Measurements from ENCODE around the gene CLIC1.

Gene CLIC1

GRCh38 chr6:31700740-31701401, 35.5 kb downstream of the CLIC1 start:
- no peak for DNase-seq

GRCh38 chr6:31697555-31697954, 38.8 kb downstream of the CLIC1 start:
- DNase-seq, result no peak

DNA sequence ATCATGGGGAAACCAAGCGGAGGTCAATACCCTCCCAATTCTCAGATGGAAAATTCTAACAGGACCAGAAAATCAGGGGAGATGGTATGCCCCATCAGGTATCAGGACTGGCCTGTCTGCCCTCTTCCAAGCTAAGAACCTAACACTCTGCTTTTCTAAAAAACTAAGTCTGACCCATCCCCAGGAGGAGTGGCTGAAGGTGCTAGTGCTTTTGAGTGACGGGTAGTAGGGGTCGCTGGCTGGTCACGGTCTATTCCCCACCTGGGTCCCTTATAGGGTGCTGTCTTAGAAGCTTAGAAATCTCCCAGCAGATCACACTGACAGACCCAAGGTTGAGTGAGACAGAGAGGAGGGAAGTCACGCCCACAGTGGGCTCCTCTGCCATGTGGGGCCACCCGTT, 42.8 kb downstream of the CLIC1 start:
- no peak for DNase-seq

- no peak for DNase-seq
Observed at GRCh38 chr6:31692886-31693285, 43.4 kb downstream of the CLIC1 start.

DNA sequence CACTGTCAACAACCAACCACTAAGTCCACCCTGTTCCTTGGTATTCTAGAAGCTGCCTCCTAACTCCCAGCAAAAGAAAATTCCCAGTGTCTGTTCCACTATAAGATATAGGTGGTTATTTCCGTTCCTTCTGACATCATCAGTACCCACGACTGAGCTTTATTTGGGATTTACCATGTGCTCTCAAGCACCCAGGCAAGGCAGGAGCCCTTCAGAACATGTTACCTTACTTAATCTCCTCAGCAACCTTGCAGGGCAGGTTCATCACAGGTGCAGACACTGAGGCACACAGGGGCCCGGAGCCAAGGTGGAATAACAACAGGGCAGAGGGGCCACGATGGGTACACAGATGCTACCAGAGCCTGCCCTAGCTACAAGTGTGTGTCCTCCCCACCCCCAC, 44.0 kb downstream of the CLIC1 start:
- DNase-seq, result no peak

GRCh38 chr6:31691564-31692108, 44.7 kb downstream of the CLIC1 start:
- no peak for DNase-seq

DNA sequence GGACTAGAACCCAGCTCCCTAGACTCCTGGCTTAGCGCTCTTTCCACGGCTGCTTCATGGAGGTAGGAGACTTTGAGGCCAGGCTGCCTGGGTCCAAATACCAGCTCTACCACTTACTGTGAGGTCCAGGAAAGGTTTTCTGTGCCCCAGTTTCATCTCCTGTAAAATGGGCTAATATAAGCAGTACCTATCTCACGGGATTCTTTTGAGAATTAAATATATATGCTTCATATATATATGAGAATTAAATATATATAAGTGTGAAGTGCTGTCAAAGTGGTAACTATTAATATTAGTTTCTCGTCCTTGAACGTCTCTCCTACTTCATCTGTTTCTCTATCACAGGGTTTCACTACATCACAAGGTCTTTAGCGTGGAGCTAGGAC, 45.3 kb downstream of the CLIC1 start:
- no peak for DNase-seq

- DNase-seq, result no peak
Observed at GRCh38 chr6:31690231-31691077, 45.9 kb downstream of the CLIC1 start.

DNA sequence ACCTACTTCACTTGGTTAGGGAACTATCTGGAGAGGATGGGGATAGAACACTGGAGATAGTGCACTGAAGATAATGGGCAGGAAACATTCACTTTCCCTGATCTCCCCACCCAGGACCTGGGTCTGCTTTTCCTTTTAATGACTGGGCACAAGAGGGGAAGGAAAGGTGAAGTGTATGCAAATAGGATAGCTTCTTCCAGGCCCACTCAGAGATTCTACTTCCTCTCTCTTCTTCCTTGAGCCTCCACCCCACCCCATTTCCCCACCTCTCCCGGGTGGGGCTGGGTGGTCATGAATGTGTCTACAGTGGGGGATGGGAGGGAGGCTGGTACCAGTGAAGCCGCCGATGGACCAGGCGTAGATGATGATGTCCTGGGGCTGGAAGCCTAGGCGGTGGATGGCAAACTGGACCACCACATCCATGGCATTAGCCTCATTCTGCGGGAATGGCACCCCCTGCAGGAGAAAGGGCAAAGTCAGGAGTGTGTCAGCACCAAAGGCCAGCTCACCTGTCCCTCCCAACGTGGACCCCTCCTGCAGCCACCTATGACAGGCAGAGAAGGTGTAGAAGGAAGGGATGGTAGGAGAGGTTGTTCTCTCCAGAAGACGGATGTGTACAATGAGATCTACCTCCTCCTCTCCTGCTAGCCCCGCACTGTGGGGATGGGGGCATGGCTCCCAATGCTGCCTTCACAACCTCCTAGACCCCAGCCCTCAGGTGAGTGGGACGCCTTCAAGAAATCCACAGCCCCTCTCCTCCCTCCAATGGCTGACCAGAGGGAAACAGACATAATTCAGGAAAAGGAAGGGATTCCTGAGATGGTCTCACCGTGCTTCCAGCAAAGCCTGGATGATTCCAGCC, 46.9 kb downstream of the CLIC1 start:
- DNase-seq, result no peak

DNA sequence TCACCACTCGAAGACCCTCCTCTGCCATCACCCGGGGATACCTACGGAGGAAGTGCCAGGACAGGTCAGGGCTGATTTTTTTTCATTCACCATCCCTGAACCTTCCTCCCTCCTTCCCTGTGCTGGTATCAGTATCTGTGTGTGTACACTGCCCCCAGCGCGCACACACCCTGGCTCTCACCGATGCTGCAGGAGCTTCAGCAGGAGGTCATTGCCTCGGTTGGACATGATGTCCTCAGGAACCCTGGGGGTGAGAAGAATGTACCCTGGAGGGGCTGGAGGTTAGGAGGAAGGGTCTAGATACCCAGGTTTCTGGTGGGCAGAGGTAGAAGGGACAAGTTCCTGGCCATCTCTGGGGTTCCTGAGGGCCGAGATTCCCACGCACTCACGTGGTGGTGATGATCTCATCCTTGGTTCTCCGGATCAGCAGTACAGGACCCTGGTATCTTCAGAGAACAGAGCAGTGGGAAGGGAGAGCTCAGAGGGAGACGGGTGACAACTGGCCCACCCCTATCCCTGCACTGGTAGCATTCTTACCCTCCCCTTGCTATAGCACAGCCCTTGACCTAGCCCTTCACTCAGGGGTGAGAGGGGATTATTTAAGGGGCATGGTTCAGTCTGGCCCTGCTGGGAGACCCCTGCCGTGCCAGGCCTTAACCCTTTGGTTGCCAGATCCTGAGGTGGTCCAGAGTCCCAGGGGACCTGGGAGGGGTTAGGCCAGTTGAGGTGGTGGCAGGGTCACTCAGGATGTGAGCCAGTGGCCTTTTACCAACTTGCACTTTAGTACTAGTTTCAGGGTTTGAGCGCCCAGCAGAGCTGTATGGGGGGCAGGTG, 48.3 kb downstream of the CLIC1 start:
- DNase-seq, result no peak

DNA sequence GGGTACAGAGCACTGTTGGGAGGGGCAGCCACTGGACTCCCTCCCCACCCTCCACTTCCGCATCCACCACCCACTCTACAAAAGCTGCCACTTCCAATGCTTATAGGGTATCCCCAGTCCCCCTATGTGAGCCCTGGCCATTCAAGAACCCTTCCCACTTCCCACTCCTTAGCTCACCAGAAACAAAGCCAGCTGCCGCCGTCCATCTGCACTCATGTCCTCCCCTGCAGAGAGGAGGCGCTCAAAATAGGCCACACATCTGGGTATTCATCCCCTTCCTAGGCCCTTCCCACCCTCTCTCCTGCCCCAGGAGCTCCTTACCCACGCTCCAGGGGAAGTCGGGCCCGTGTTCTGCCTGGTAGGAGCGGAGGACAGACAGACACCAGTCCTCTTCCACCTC, 49.0 kb downstream of the CLIC1 start:
- no peak for DNase-seq

DNA sequence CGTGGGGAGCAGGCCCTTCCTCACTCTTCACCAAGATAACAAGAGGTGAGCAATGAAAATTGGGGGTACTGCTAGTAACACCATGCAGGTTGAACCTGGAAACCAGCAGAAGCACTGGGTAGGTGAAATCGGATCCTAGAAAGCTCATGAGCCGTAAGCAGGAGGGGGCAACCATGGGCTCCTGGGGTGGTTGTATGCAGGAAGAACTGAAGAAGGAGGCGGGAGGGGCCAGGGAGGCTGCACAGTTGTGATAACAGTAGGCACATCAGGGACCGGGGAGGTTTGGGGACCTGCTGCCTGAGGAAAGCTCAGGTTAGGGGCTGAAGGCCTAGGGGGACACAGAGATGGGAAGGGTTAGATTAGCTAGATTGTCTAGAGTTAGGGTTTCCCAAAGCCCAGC, 49.8 kb downstream of the CLIC1 start:
- DNase-seq, result no peak

DNA sequence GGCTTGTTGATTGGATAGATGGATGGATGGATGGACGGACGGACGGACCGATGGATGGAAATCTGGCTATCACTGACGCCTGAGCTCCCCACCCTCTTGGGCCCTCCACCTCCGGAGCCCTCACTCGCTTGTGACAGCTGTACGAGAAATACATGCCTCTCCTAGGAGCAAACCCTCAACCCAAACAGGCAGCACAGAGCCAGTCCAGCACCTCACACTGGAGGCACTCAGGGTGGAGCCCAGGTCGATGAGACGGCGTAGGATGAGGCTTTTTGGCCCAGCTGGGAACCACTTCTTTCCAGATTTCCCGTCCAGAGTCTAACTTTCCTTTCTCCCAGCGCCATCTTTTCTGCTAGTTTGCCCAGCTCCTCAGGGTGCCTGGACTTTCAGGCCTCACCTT, 52.7 kb downstream of the CLIC1 start:
- no peak for DNase-seq

GRCh38 chr6:31681135-31681671, 55.1 kb downstream of the CLIC1 start:
- DNase-seq, result peak; percentile 47
